ENCODE results near the gene NSUN6.

DNA sequence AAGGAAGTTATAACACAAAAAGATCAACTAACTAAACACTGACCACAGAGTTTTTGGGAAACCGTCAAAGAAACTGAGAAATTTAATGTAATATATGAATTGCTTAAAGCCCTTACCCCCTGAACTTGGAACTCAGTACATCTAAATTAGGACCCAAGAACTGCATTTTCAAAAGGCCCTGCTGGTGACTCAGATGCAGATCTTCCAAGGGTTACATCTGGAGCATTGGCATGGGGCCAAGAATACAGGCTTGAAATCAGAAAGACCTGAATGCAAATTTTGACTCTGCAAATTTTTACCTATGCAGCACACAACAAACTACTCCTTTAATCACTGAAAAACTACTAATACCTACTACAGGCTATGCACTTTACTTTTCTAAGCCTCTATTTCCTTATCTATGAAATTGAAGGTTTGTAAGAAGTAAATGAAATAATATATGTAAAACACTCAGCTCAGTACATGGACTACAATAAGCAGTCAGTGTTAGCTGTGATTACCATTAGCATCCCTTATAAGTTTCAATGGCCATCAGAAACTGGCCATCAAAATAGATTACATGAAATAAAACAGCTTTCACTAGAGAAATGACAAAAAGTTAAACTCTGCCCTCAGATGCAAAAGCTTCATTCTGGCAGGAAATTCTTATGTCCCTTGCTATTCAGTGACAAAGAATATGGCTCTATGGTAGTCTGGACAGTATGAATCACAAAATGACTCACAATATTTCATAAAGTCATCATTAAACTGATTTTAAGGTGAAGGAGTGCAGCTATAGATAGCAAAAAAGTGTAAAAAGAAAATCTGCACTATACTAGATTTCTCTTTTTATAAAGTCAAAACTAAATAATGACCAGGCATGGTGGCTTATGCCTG lies 43.6 kb downstream of the NSUN6 start:
- TF ChIP-seq EZH2 (IDR thresholded peaks at IDR 0.05; ENCODE audit: low read depth, unreplicated experiment): no peak
- TF ChIP-seq, protein P1, sequence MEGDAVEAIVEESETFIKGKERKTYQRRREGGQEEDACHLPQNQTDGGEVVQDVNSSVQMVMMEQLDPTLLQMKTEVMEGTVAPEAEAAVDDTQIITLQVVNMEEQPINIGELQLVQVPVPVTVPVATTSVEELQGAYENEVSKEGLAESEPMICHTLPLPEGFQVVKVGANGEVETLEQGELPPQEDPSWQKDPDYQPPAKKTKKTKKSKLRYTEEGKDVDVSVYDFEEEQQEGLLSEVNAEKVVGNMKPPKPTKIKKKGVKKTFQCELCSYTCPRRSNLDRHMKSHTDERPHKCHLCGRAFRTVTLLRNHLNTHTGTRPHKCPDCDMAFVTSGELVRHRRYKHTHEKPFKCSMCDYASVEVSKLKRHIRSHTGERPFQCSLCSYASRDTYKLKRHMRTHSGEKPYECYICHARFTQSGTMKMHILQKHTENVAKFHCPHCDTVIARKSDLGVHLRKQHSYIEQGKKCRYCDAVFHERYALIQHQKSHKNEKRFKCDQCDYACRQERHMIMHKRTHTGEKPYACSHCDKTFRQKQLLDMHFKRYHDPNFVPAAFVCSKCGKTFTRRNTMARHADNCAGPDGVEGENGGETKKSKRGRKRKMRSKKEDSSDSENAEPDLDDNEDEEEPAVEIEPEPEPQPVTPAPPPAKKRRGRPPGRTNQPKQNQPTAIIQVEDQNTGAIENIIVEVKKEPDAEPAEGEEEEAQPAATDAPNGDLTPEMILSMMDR (conservative IDR thresholded peaks at IDR 0.05; ENCODE audit: low read depth in 2 of 2): no peak
- no peak for TF ChIP-seq POLR2AphosphoS5 (IDR thresholded peaks at IDR 0.05; ENCODE audit: low read depth)
- TF ChIP-seq, protein P2, sequence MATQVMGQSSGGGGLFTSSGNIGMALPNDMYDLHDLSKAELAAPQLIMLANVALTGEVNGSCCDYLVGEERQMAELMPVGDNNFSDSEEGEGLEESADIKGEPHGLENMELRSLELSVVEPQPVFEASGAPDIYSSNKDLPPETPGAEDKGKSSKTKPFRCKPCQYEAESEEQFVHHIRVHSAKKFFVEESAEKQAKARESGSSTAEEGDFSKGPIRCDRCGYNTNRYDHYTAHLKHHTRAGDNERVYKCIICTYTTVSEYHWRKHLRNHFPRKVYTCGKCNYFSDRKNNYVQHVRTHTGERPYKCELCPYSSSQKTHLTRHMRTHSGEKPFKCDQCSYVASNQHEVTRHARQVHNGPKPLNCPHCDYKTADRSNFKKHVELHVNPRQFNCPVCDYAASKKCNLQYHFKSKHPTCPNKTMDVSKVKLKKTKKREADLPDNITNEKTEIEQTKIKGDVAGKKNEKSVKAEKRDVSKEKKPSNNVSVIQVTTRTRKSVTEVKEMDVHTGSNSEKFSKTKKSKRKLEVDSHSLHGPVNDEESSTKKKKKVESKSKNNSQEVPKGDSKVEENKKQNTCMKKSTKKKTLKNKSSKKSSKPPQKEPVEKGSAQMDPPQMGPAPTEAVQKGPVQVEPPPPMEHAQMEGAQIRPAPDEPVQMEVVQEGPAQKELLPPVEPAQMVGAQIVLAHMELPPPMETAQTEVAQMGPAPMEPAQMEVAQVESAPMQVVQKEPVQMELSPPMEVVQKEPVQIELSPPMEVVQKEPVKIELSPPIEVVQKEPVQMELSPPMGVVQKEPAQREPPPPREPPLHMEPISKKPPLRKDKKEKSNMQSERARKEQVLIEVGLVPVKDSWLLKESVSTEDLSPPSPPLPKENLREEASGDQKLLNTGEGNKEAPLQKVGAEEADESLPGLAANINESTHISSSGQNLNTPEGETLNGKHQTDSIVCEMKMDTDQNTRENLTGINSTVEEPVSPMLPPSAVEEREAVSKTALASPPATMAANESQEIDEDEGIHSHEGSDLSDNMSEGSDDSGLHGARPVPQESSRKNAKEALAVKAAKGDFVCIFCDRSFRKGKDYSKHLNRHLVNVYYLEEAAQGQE (IDR thresholded peaks at IDR 0.05; ENCODE audit: unreplicated experiment): no peak
- no peak for TF ChIP-seq JUNB (IDR thresholded peaks at IDR 0.05; ENCODE audit: unreplicated experiment)
- no peak for TF ChIP-seq EZH2phosphoT487 (IDR thresholded peaks at IDR 0.05; ENCODE audit: unreplicated experiment)
- TF ChIP-seq CREB1 (CRISPR knock-in tag; IDR thresholded peaks at IDR 0.05; ENCODE audit: low read depth): no peak
- TF ChIP-seq, protein P3, sequence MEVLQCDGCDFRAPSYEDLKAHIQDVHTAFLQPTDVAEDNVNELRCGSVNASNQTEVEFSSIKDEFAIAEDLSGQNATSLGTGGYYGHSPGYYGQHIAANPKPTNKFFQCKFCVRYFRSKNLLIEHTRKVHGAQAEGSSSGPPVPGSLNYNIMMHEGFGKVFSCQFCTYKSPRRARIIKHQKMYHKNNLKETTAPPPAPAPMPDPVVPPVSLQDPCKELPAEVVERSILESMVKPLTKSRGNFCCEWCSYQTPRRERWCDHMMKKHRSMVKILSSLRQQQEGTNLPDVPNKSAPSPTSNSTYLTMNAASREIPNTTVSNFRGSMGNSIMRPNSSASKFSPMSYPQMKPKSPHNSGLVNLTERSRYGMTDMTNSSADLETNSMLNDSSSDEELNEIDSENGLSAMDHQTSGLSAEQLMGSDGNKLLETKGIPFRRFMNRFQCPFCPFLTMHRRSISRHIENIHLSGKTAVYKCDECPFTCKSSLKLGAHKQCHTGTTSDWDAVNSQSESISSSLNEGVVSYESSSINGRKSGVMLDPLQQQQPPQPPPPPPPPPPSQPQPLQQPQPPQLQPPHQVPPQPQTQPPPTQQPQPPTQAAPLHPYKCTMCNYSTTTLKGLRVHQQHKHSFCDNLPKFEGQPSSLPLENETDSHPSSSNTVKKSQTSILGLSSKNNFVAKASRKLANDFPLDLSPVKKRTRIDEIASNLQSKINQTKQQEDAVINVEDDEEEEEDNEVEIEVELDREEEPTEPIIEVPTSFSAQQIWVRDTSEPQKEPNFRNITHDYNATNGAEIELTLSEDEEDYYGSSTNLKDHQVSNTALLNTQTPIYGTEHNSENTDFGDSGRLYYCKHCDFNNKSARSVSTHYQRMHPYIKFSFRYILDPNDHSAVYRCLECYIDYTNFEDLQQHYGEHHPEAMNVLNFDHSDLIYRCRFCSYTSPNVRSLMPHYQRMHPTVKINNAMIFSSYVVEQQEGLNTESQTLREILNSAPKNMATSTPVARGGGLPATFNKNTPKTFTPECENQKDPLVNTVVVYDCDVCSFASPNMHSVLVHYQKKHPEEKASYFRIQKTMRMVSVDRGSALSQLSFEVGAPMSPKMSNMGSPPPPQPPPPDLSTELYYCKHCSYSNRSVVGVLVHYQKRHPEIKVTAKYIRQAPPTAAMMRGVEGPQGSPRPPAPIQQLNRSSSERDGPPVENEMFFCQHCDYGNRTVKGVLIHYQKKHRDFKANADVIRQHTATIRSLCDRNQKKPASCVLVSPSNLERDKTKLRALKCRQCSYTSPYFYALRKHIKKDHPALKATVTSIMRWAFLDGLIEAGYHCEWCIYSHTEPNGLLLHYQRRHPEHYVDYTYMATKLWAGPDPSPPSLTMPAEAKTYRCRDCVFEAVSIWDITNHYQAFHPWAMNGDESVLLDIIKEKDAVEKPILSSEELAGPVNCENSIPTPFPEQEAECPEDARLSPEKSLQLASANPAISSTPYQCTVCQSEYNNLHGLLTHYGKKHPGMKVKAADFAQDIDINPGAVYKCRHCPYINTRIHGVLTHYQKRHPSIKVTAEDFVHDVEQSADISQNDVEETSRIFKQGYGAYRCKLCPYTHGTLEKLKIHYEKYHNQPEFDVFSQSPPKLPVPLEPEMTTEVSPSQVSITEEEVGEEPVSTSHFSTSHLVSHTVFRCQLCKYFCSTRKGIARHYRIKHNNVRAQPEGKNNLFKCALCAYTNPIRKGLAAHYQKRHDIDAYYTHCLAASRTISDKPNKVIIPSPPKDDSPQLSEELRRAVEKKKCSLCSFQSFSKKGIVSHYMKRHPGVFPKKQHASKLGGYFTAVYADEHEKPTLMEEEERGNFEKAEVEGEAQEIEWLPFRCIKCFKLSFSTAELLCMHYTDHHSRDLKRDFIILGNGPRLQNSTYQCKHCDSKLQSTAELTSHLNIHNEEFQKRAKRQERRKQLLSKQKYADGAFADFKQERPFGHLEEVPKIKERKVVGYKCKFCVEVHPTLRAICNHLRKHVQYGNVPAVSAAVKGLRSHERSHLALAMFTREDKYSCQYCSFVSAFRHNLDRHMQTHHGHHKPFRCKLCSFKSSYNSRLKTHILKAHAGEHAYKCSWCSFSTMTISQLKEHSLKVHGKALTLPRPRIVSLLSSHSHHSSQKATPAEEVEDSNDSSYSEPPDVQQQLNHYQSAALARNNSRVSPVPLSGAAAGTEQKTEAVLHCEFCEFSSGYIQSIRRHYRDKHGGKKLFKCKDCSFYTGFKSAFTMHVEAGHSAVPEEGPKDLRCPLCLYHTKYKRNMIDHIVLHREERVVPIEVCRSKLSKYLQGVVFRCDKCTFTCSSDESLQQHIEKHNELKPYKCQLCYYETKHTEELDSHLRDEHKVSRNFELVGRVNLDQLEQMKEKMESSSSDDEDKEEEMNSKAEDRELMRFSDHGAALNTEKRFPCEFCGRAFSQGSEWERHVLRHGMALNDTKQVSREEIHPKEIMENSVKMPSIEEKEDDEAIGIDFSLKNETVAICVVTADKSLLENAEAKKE (CRISPR knock-in tag; IDR thresholded peaks at IDR 0.05): no peak
- TF ChIP-seq, protein P4, sequence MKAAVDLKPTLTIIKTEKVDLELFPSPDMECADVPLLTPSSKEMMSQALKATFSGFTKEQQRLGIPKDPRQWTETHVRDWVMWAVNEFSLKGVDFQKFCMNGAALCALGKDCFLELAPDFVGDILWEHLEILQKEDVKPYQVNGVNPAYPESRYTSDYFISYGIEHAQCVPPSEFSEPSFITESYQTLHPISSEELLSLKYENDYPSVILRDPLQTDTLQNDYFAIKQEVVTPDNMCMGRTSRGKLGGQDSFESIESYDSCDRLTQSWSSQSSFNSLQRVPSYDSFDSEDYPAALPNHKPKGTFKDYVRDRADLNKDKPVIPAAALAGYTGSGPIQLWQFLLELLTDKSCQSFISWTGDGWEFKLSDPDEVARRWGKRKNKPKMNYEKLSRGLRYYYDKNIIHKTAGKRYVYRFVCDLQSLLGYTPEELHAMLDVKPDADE (IDR thresholded peaks at IDR 0.05): no peak
- TF ChIP-seq STAT1 (IDR thresholded peaks at IDR 0.05; ENCODE audit: unreplicated experiment): no peak
- no peak for TF ChIP-seq NANOG (IDR thresholded peaks at IDR 0.05; ENCODE audit: borderline replicate concordance)
